K562 (cell line): ENCODE results near the gene ABHD16A. TPM values are rescaled to one million over a fixed set of nuclear protein-coding genes. Genes with fewer than 3 reads are reported as not detected.

Experiments used
- REST ChIP-seq, 2 experiments: fragments of 450-650 bp; formaldehyde crosslinking in 1 of 2; IDR thresholded peaks; 2 replicates each; pipeline versions ENCODE4 v1.4.0 to v1.6.1; 2014 to 2020; ENCODE audit warnings: mild to moderate bottlenecking in 2 of 2, borderline replicate concordance in 1 of 2, low read depth in 1 of 2
- RUNX1 ChIP-seq: sonication (generic); IDR thresholded peaks from 2 replicates; pipeline ENCODE4 v1.6.1; 2016; ENCODE audit warnings: antibody characterized with exemption, low read depth
- STAG1 ChIP-seq: sonication (generic); formaldehyde crosslinking; IDR thresholded peaks from 2 replicates; pipeline ENCODE4 v1.5.0; 2020; ENCODE audit warnings: missing genetic modification reagents, borderline replicate concordance
- polyA plus RNA-seq, 8 experiments: library from polyadenylated mRNA; depleted of rRNA in 4 of 8; stranded (reverse) in 5 of 8; unstranded in 3 of 8; fragments of >200 nt; fragmentation: Nextera tagmentation in 2 of 8; fragmentation: Illumina TruSeq in 1 of 8; extraction: Ambion mirVana in 2 of 8; extraction: Trizol in 1 of 8; gene quantifications; 2 replicates each; pipeline versions ENCODE4 v1.2.1 to v1.2.3, GENCODE V29; 2011 to 2014; ENCODE audit warnings: inconsistent platforms in 1 of 8, missing spikeins in 1 of 8
- total RNA-seq, 7 experiments: library from RNA; depleted of rRNA in 6 of 7; stranded (reverse); fragments of >200 nt in 6 of 7; fragmentation: Illumina TruSeq in 2 of 7; extraction: Trizol in 2 of 7; gene quantifications; 2 replicates each; pipeline versions ENCODE4 v1.2.1 to v1.2.3, GENCODE V29; 2011 to 2021; ENCODE audit warnings: low replicate concordance in 1 of 7

Gene ABHD16A
- total and polyA plus RNA-seq, 9 of the 15 experiments (the other 6 are each of a cell fraction or from before 2014, with no cell fraction given) = 25.8 to 120 (median 81.6) TPM

GRCh38 chr6:31687321-31687720 is 15.8 kb downstream of the ABHD16A start (continued):
- TF ChIP-seq STAG1 (CRISPR knock-in tag) = 0 out of 2 replicates have a peak, but pooled peaks have one; percentile 12
- TF ChIP-seq REST (IDR thresholded peaks at IDR 0.05; ENCODE audit: borderline replicate concordance) = no peak
- 0 out of 2 replicates have a peak, but pooled peaks have one; percentile 30 for TF ChIP-seq REST (CRISPR knock-in tag; IDR thresholded peaks at IDR 0.05; ENCODE audit: low read depth)
- TF ChIP-seq RUNX1 = peak; percentile 27
- TF ChIP-seq, all 486 proteins: peak for 10
